Stimulated activated CD8-positive, alpha-beta memory T cell treated with anti-CD3 and anti-CD28 coated beads, Interleukin-4, amount 100 ng/mL, for 1 hour (primary cell): Measurements from ENCODE around the gene PALLD.

ENCODE experiments used
- DNase-seq, 2 donors: peaks; one replicate each; pipeline ENCODE4 v3.0.0-alpha.2; 2020; ENCODE audit warnings: low read depth in 2 of 2, low spot score in 1 of 2

Gene PALLD

DNA sequence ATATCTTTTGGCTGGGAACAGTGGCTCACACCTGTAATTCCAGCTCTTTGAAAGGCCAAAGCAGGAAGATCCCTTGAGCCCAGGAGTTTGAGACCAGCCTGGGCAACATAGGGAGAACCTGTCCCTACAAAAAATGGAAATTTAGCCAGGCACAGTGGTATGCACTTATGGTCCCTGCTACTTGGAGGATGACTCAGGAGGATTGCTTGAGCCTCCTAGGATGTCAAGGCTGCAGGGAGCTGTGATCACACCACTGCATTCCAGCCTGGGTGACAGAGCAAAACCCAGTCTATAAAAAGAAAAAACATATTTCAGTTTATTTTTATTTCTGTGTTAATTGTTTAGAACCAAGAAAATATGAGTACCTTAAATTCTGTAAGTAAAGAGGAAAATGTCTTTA is 389.5 kb downstream of the PALLD start:
- no peak for DNase-seq

DNA sequence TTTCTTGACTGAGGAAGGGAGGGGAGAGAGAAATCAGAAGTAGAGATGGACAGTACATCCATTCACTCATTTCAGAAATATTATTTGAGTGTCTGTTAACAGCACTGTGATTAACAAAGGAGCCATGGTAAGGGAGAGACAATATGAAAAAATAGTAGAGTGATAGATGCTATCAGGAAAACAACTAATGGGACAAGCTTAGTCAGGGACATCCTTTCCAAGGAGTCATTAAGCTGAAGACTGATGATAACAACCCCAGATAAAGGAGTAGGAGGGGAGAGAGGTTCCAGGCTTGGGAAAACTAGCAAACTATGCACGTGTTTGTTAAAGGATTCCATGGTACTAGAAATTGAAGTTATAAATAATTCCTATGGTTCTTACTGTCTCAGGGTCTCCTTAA is 391.0 kb downstream of the PALLD start:
- no peak for DNase-seq

DNA sequence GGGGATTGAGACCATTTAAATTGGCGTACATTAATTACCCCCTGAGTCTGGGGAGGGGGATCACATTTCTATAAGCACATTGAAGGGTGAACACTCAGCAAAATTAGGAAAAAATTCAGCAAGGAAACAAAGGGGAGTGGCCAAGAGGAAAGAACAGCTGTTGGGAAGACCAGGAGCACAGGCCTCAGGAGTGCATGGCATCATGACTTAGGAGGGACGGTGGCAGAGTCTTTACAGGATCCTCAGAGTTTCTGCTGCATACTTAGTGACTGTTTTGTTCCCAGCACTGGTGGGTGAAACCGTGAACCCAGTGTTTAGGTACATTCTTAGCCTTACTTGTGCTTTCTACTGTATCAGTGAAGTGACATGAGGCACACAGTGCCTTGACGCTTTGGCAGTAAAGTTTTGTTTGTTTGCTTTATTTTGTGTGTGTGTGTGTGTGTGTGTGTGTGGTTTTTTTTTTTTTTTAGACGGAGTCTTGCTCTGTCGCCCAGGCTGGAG is 391.9 kb downstream of the PALLD start:
- DNase-seq = no peak

DNA sequence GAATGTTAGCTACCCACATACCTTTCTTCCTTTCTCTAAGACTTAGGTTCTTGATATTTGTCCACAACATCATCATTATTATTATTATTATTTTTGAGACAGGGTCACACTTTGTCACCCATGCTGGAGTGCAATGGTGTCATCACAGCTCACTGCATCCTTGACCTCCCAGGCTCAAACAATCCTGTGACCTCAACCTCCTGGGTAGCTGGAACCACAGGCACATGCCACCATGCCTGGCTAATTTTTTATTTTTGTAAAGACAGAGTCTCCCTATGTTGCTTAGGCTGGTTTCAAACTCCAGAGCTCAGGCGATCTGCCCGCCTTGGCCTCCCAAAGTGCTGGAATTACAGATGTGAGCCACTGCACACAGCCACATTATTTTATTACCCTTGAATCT is 394.2 kb downstream of the PALLD start:
- DNase-seq = no peak

DNA sequence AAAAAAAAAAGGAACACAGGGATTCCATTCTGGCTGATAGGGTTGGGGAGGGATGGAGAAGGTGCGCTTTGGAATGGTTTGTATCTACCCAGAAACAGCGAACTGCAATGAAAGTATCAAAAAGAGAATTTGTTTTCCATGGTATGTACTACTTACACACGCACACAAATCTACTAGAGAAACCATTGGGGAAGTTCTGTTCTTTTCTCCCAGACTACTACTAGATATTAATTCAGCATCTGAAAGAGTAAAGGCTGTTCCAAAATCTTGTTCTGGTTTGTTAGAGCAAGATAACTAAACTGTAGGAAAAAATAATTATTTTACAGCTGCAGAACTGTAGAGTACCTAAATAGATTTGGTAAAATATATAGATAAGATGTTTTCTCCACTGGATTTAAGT is 394.8 kb downstream of the PALLD start:
- DNase-seq = no peak

DNA sequence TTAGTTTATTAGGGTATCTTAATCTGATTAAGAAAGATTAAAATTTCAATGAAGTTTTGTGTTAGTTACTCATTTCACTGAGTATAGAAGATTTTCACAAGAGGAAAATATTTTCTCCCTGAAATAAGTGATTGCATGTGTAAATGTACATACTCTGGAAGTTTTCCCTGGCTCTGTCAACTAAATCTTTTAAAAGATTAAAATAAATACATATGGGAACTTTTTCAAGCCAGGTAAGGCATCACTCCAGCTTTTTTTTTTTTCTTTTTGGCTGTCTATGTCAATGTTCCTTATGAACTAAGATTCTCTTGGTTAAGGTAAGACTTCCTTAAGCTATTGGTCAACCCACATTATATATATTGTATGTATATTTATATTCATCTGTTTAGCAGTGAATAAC is 395.6 kb downstream of the PALLD start:
- DNase-seq = no peak

DNA sequence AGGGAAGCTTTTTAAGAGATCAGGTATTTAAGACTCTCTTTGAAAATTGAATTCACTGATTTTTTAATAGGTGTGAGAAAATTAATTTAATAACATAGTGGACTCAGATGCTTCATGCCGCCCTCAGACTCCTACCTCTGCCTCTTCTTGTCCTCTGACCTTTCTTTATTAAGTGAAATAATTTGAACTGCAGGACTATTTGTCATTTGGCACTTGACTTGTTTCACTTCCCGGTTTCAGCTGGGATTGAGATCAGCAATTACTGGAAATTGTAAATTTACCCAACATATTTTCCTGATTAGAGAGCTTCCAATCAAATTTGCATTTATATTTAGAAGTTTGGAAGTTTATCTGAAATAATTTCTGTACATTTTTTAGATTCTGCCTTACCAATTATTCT is 396.4 kb downstream of the PALLD start:
- DNase-seq = no peak

DNA sequence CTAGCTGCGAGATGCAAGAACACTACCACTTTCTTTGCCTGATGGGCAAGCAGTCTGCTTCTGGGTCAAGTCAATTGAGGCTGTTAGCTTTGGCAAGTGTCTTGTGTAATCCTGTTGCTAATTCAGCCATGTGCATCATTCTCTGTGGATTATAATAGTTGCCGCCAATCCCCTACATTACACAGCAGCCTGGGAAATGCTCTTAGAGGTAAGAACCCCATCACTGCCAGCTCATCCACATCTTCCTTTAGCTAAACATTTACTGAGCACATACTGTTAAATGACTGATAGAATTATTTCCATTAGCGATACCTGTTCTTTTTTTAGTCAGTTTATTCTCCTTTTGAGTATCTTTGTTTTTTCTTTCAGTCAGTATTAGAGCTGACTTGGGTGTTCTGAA is 397.0 kb downstream of the PALLD start:
- DNase-seq = no peak

DNA sequence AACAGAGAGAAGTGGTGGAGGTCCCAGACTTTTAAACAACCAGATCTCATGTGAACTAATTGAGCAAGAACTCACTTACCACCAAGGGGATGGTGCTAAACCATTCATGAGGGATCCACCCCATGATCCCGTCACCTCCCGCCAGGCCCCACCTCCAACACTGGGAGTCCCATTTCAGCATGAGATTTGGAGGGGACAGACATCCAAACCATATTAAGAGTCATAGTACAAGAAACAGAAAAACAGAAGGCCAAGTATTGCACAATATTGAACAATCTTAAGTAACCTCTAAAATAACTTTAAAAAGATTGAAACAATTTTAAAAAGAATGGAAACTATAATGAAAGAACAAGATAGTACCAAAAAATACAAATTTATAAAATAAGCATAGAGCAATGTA is 403.2 kb downstream of the PALLD start:
- DNase-seq = no peak

DNA sequence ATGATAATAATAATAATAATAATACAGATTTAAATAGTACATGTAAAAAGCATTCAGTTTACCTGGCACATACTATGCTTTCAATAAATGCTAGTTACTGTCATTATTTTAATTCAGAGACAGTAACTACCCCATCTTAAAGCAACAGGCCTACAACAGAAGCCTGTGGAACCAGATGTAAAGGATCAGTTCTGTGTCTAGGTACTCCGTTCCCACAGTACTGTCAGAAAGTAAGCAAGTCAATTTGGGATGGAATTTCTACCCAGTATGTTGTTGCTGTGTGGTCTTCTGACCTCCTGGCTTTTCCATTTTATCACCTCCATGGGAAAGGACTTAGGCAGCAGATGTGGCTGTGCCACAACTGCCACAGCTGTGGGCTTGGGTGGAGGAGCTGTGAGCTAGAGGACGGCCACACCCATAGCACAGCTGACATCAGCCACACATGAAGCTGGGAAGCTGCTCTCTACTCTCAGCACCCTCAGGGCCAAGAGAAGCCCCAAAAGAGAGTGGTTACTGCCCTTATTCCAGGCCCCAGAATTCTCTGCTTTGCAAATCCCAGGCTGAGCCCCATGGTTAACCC is 410.4 kb downstream of the PALLD start:
- DNase-seq = no peak

DNA sequence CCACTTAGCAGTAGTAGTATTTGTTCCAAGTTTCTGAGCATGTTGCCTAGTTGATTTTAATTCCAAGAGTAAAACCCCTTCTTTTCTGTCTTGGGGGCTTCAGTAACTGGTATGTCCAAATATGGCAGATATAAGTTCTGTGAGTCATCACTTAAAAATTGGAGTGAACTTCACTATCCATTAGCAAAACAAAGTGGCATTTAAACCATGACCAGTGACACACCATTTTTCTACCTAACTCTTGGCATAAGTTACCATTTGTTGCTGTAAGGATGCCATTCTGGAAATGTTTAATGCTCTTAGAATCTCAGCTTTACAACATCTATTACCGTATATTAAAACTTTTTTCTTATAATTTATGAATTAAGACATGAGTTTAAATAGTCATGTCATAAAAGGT is 411.2 kb downstream of the PALLD start:
- no peak for DNase-seq

DNA sequence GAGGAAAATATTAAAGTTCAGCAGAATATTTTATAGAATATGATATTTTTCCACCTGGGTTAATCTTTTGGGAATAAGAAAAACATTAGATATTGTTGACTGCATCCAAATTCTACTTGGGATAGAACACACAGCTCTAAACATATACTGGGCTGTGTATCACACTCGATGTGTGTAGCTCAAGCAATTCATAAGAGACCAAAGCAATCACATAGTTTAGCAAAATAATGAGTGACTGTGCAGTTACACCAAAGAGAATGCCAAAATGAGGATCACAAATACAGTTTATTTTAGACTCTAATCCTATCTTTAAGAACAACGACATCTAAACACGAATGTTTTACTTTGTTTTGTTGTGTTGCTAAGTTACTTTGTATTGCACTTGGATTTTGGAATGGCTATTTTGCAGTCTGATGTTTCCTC is 412.0 kb downstream of the PALLD start:
- DNase-seq = no peak

DNA sequence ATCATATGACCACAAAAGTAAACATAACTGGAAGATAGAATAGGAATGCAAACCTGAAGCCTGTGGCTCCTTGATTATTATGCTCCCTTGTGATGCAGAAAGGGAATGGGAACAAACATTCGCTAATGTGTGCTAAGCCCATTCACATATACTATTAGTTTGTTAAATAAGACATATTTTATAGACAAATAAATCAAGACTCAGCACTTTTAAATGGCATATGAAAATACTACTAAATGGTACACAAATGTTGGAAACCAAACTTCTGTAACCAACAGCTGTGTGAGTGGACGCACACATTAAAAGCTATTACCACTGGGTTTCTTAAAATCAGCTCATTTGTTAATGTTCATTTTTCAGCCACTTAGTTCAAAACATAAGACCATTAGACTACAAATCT is 417.2 kb downstream of the PALLD start:
- no peak for DNase-seq

DNA sequence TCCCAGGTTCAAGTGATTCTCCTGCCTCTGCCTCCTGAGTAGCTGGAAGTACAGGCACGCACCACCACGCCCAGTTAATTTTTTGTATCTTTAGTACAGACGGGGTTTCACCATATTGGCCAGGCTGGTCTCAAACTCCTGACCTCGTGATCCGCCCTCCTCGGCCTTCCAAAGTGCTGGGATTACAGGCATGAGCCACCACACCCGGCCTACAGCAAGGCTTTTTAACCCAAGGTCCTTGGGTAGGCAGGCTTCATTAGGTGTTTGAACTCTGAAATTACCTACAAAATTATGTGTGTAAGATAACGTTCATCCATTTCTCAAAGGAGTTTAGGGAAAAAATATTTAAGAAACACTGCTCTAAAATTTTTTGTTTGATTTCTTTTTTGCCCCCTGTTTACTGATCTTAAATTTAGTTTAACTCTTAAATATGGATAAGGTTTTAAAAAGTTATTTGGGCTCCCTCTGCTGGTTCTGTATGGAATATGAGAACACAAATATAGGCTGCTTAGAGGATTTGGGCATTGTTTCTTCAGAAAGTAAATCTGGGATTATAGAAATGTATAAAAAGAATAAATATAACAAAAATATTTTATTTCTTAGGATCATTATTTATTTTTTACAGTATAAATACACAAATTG is 420.4 kb downstream of the PALLD start:
- no peak for DNase-seq

DNA sequence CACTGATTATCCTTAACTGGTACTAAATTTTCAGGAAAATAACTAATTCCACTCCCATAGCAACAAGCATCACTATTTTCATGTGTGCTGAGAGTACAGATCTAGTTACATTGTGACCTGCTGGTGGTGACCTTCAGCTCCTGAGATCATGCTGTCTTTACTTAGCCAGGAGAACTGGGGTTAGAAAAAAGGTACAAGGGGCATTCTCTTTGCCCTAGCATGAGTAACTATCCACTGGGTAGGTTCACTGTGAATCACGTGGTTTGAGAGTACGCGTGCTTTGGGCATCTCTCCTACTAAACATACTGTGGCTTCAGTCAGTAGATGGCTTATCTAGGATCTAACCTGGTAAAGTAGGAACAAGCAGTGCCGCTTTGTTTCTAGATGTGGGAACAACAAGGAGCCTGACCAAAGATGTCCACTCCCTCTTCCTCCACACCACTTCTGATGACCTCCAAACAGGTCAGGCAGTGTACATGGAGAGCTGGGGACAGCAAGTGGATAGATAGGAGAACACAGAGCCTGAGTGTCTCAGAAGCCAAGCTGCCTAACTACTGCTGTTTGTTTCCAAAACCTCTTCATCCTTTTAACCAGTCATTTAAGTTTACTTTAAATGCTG is 423.0 kb downstream of the PALLD start:
- DNase-seq = no peak

DNA sequence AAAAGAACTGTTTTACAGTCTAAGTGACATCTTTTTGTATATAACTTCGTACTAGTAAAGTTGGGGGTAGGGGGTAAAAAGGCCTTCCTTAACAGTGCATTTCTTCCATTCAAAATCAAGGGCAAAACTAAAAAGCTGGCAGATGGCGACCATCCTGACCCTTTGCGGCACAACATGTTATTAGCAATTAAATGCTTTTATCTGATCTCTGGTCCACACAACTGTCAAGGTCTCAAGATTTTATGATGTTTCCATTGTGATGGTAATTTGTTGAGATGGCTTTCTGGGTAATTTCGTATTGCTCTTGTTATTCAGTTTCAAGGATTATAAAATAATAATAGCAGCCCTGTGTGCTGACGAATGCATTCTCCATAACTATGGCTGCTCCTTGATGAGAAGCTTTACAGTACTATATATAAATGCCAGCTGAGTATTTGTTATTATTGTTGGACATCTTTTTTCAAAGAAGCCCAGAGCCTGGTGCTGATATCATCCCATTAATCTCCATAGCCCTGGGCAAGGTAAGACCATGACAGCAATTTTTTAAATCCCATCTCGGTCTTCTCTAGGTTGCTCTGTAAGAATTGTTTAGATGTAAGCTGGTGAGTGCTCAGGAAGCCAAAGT is 423.7 kb downstream of the PALLD start:
- no peak for DNase-seq

DNA sequence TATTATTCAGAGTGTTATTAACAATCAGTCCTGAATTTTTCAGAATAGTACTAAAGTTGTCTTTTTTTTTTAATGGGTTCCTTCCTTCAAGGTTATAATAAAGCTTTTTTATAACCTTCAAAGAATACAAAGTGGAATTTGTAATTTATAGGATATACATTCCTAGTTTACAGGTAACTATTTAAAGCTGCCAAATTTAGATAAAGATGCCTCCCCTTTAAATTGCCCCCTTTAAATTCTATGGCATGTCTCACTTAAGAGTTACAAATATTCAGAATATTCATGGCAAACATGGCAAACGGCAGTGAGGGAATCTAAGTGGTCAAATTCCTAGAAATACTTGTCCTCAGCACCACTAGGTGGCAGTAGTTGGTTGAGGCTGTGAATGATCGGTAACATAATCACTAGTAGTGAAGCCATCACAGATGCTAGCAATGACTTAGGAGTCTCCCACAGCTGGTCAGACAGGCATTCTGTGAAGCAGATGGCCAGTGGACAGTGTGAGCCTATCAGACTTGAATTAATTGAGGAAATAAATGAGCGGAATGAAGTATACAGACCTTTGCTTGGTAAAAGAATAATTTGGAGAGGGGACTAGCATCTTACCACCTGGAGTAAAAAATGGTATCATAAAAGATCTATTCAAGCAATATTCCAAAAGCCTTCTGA is 426.8 kb downstream of the PALLD start:
- DNase-seq = peak; percentile 18 to 19

DNA sequence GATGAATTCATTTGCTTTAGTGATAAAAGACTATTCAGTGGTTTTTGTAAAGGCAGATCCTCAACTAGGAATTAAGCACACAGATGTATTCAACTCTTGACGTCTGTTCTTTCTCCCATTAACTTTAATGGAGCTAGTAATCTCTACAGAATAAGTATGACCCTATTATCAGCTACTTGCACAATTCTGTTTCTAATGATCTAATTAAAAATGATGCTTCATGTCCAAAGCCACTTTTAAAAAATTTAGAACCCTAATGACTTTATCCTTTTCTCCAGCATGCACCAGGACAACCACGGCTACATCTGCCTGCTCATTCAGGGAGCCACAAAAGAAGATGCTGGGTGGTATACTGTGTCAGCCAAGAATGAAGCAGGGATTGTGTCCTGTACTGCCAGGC is 427.8 kb downstream of the PALLD start:
- no peak for DNase-seq

DNA sequence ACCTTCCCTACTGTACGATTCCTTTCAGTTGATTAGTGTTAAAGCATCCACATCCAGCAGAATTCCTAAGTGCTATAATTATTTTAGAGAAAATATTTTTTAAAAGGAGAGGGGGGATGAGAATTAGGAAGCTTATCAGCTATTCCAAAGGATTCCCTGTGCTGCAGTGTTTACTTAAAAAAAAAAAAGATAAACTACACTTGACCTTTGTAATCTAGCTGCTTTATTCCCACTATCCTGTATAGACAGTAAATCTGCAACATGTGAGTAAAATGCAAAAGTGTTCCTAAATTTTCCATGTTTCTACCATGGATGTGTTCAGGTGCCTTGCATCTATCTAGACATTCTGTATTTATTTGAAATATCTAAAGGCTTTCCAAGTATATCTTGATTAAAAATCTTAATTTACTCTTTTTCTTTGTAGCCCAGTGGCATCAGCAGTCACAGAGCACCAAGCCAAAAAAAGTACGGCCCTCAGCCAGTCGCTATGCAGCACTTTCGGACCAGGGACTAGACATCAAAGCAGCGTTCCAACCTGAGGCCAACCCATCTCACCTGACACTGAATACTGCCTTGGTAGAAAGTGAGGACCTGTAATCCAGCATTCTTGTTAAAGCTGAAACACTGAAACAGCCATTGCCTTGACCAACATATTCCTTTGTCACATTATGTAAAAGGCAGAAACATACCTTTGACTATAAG is 429.1 kb downstream of the PALLD start:
- no peak for DNase-seq

DNA sequence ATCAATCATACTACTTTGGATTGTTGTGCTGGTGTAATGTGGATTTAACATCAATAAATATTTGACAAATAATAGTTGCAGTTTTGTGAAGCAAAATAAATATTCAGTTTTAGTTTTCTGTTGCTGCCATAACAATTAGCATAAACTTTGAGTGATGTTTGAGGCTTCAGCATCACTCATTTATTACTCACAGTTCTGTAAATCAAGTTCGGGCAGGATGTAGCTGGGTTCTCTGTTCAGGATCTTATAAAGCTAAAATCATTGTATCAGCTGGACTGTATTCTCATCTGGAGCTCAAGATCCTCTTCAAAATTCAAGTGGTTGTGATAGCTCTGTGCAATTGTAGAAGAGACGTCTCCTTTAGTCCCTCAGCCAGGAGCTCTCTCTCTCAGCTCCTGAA is 431.5 kb downstream of the PALLD start:
- no peak for DNase-seq

DNA sequence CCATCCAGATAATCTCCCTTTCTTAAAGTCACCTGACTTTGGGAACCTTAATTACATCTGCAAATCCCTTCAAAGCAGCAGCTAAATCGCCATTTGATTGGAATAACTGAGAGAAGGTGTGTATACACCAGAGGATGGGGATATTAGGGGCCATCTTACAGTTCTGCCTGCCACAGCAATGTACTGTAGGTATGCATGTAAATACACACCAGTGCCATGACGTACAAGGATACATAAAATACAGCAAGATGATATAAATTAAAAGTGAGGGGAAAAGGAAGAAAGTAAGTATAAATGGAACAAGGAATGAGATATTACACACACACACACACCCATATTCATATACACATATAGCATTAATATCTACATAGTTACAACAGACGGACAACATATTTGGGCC is 432.0 kb downstream of the PALLD start:
- no peak for DNase-seq
